ENCODE measurements around the gene HBG2. TPM values are rescaled to one million over a fixed set of nuclear protein-coding genes. Genes with fewer than 3 reads are reported as not detected.

Gene HBG2
- total and polyA plus RNA-seq, 2 of the 4 experiments (the other 2 are of a cell fraction): 0.54 TPM; not detected in 1

DNA sequence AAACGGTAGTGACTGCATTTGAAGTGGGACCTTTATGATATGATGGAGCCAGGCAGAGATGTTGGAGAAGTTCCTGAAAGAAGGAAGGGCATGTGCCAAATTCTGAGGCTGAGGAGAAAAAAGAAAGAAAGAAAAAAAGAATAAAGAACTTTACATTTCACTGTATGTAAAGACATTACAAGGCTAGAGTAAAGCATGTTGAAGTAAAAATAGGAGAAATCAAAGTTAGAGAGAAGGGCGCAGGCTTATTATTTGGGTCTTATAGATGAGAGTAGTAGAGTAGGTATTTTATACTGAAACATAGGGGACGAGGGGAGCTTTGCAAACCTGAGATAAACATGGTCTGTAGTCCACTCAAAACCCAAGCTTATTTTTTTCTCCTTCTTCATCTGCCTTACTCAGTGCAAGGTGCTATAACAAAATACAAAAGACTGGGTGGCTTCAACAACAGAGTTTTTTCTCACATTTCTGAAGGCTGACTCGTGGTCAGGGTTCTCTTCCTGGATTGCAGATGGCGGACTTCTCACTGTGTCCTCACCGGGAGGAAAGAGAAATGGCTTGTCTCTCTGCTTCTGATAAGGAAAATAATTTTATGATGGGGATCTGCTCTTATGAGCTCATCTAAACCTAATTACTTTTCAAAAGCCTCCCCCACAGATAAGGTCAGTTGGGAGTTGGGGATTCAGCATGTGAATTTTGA, 7.7 kb downstream of the HBG2 start:
- Histone ChIP-seq H3K79me1 (ENCODE audit: low read depth in 1 of 2, low read length in 2 of 2) (no peaks in the 10 kb centered on the region), H3K56ac (ENCODE audit: extremely low read depth, insufficient read depth, low read length) (no peak overlapping the region), H2BK120ac (ENCODE audit: low read depth, low read length) (peak overlapping the region; percentile 66), H4K5ac (ENCODE audit: low read depth, low read length) (peak overlapping the region; percentile 29; the same call in 1 of the 2 replicates), H2AK9ac (replicated peaks; ENCODE audit: low read depth, low read length, poor library complexity) (no peak overlapping the region), H2AFZ (replicated peaks; ENCODE audit: low read length, poor library complexity) (no peak overlapping the region), H3K9me3 (ENCODE audit: control insufficient read depth, insufficient read depth, low read length) (no peaks in the 10 kb centered on the region), H3K27ac (ENCODE audit: insufficient read depth, low read length) (no peak overlapping the region), H3K18ac (ENCODE audit: low read depth, low read length) (peak overlapping the region; percentile 69; the same call in 1 of the 2 replicates), H3K9me1 (ENCODE audit: insufficient read depth, low read length) (peaks cover 7% of the 10 kb centered on the region; the same call in 1 of the 2 replicates), H4K20me1 (ENCODE audit: insufficient read depth, low read length) (no peaks in the 10 kb centered on the region), H4K8ac (ENCODE audit: low read depth in 2 of 2, low read length in 2 of 2) (peak overlapping the region; percentile 35 to 57; a peak in 2 of 4 replicates), H2BK20ac (ENCODE audit: low read depth, low read length) (peak overlapping the region; percentile 62), H3K4ac (ENCODE audit: low read depth, low read length) (peak overlapping the region; percentile 51; the same call in 1 of the 2 replicates), H4K91ac (ENCODE audit: insufficient read depth, low read depth, low read length) (peak overlapping the region; percentile 19), H3K9ac (ENCODE audit: low read depth, low read length) (no peak overlapping the region), H3K4me2 (ENCODE audit: low read depth, low read length) (no peak overlapping the region), H3K27me3 (ENCODE audit: control insufficient read depth, insufficient read depth, low read length) (no peaks in the 10 kb centered on the region), H2BK5ac (ENCODE audit: low read depth, low read length, poor library complexity, severe bottlenecking) (peak overlapping the region; percentile 10), H3K23ac (ENCODE audit: low read depth, low read length) (no peak overlapping the region), H2AK5ac (ENCODE audit: low read depth, low read length) (no peak overlapping the region), H3K4me1 (ENCODE audit: control insufficient read depth, insufficient read depth, low read length) (peaks cover 2% of the 10 kb centered on the region; the same call in 1 of the 2 replicates), H2BK15ac (ENCODE audit: low read depth, low read length) (peak overlapping the region; percentile 42; the same call in 1 of the 3 replicates), H3K14ac (replicated peaks; ENCODE audit: low read depth, low read length) (0 out of 2 replicates have a peak overlapping the region, but pooled peaks have one; percentile 6), H3K36me3 (ENCODE audit: control insufficient read depth, insufficient read depth, low read length) (no peaks in the 10 kb centered on the region), H3K4me3 (ENCODE audit: insufficient read depth, low read depth, low read length) (no peak overlapping the region)
- BruUV-seq (replicated peaks): no TSS peak
- ATAC-seq (ENCODE audit: low read depth) (no peak; the same call in 1 of the 2 replicates), DNase-seq (no peak)
- in situ Hi-C loops (cut with MboI; ENCODE audit: low sequenced_read_pairs): no loop called here
- intact Hi-C loops (cut with micrococcal nuclease): no loop called here
- no CpG with 5 or more reads among the region's 6 CpGs for WGBS, 2 experiments (ENCODE audit: extremely low coverage in 2 of 2, insufficient read length in 1 of 2)
- POLR2A ChIA-PET (ENCODE audit: unreplicated experiment): no interaction called here
- CTCF ChIA-PET: no interaction called here
- TF ChIP-seq, protein P1, sequence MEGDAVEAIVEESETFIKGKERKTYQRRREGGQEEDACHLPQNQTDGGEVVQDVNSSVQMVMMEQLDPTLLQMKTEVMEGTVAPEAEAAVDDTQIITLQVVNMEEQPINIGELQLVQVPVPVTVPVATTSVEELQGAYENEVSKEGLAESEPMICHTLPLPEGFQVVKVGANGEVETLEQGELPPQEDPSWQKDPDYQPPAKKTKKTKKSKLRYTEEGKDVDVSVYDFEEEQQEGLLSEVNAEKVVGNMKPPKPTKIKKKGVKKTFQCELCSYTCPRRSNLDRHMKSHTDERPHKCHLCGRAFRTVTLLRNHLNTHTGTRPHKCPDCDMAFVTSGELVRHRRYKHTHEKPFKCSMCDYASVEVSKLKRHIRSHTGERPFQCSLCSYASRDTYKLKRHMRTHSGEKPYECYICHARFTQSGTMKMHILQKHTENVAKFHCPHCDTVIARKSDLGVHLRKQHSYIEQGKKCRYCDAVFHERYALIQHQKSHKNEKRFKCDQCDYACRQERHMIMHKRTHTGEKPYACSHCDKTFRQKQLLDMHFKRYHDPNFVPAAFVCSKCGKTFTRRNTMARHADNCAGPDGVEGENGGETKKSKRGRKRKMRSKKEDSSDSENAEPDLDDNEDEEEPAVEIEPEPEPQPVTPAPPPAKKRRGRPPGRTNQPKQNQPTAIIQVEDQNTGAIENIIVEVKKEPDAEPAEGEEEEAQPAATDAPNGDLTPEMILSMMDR (conservative IDR thresholded peaks at IDR 0.05; ENCODE audit: low read depth, low read length): no peak
- TF ChIP-seq RFX5 (IDR thresholded peaks at IDR 0.05; ENCODE audit: low read depth, low read length) (no peak), CHD1 (IDR thresholded peaks at IDR 0.05; ENCODE audit: low read depth, low read length) (no peak), FOS (IDR thresholded peaks at IDR 0.05; ENCODE audit: low read depth, low read length) (no peak), MXI1 (IDR thresholded peaks at IDR 0.05; ENCODE audit: borderline replicate concordance, low read depth, low read length) (no peak), MAZ (IDR thresholded peaks at IDR 0.05; ENCODE audit: borderline replicate concordance, low read depth, low read length) (no peak), MAFK (IDR thresholded peaks at IDR 0.05; ENCODE audit: low read depth, low read length) (no peak), POLR2A (IDR thresholded peaks at IDR 0.05; ENCODE audit: low read depth, low read length) (no peak), SMC3 (IDR thresholded peaks at IDR 0.05; ENCODE audit: low read depth, low read length) (no peak)
- TF ChIP-seq, protein P2, sequence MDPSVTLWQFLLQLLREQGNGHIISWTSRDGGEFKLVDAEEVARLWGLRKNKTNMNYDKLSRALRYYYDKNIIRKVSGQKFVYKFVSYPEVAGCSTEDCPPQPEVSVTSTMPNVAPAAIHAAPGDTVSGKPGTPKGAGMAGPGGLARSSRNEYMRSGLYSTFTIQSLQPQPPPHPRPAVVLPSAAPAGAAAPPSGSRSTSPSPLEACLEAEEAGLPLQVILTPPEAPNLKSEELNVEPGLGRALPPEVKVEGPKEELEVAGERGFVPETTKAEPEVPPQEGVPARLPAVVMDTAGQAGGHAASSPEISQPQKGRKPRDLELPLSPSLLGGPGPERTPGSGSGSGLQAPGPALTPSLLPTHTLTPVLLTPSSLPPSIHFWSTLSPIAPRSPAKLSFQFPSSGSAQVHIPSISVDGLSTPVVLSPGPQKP (IDR thresholded peaks at IDR 0.05; ENCODE audit: borderline replicate concordance, low read depth, low read length): no peak
- dilution Hi-C loops (cut with HindIII; ENCODE audit: low sequenced_read_pairs, unreplicated experiment): no loop called here

Data from IMR-90 (cell line).